ENCODE data around the gene MOB2.

Gene MOB2

DNA sequence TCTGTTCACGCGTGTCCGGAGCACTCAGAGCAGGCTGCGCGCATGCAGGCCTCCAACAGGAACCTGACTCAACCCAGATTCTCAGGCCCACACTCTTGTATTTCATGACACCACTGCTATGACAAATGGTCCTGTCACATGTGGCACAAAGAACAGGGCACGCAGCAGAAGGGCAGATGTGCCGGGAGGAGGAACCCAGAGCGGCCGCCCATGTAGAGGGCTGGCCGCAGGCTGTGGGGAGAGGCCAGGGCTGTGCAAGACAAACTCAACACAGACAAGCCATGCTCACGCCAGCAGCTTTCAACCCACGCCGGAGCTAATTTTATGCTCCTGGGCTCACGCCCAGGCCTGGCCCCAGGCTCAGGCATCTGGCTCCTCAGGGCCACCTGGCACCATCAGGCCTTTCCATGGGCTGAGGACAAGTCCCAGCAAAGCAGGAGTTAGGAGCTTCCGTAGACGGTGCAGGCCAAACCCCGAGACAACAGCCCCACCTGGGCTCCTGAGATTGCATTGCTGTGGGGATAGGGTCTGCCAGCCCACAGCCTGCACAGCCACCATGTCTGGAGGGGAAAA, 45.5 kb upstream of the MOB2 start:
- TF ChIP-seq NFRKB (IDR thresholded peaks at IDR 0.05) (no peak), SUZ12 (IDR thresholded peaks at IDR 0.05) (no peak), L3MBTL2 (conservative IDR thresholded peaks at IDR 0.05) (no peak), SP1 (IDR thresholded peaks at IDR 0.05) (no peak), FOXM1 (IDR thresholded peaks at IDR 0.05; ENCODE audit: borderline replicate concordance) (no peak), CTBP1 (IDR thresholded peaks at IDR 0.05; ENCODE audit: borderline replicate concordance) (no peak), HDGF (IDR thresholded peaks at IDR 0.05; ENCODE audit: borderline replicate concordance) (no peak), BHLHE40 (IDR thresholded peaks at IDR 0.05; ENCODE audit: borderline replicate concordance) (no peak), ELF4 (IDR thresholded peaks at IDR 0.05) (no peak), TARDBP (IDR thresholded peaks at IDR 0.05) (no peak), FOXA1 (IDR thresholded peaks at IDR 0.05) (no peak), ARNT (IDR thresholded peaks at IDR 0.05) (no peak), LEF1 (IDR thresholded peaks at IDR 0.05; ENCODE audit: borderline replicate concordance) (no peak), FOXK2 (IDR thresholded peaks at IDR 0.05) (no peak)
- TF ChIP-seq, protein P1, sequence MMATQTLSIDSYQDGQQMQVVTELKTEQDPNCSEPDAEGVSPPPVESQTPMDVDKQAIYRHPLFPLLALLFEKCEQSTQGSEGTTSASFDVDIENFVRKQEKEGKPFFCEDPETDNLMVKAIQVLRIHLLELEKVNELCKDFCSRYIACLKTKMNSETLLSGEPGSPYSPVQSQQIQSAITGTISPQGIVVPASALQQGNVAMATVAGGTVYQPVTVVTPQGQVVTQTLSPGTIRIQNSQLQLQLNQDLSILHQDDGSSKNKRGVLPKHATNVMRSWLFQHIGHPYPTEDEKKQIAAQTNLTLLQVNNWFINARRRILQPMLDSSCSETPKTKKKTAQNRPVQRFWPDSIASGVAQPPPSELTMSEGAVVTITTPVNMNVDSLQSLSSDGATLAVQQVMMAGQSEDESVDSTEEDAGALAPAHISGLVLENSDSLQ (IDR thresholded peaks at IDR 0.05): no peak
- ChIA-PET POLR2A (no interaction called here), CTCF (no interaction called here)
- DNase-seq (ENCODE audit: extremely low spot score): no peak

DNA sequence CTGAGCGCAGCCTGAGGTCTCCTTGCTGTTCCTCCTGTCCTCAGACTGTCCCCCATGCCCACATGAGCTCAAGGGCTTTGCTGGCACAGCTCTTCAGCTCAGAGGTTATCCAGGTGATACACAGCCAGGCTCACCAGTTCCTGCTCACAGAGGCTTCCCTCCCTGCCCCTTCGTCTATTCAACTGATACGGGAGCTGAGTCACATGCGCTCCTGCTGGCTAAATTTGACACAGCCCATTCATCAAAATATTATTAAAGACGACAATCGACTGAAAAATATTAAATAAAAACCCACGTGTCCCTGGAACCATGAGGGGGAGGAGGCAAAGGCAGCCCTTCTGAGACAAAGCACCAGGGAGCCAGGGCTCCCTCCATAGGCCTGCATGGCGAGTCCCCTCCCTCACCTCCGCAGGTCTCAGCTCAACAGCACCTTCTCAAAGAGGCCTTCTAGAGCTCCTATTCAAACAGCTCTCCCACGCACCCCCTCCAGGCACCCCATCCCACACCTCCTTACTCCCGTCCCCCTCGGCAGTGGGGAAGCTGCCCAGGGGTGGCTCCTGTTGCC, 45.0 kb upstream of the MOB2 start:
- ChIA-PET CTCF (no interaction called here), POLR2A (no interaction called here)
- TF ChIP-seq ARNT (IDR thresholded peaks at IDR 0.05) (no peak), SP1 (IDR thresholded peaks at IDR 0.05) (no peak), LEF1 (IDR thresholded peaks at IDR 0.05; ENCODE audit: borderline replicate concordance) (no peak), NFRKB (IDR thresholded peaks at IDR 0.05) (no peak), FOXK2 (IDR thresholded peaks at IDR 0.05) (no peak), CTBP1 (IDR thresholded peaks at IDR 0.05; ENCODE audit: borderline replicate concordance) (no peak), FOXM1 (IDR thresholded peaks at IDR 0.05; ENCODE audit: borderline replicate concordance) (no peak), ELF4 (IDR thresholded peaks at IDR 0.05) (no peak), BHLHE40 (IDR thresholded peaks at IDR 0.05; ENCODE audit: borderline replicate concordance) (no peak), ZNF384 (IDR thresholded peaks at IDR 0.05) (no peak), L3MBTL2 (conservative IDR thresholded peaks at IDR 0.05) (no peak), HDGF (IDR thresholded peaks at IDR 0.05; ENCODE audit: borderline replicate concordance) (no peak)
- TF ChIP-seq, protein P1 (IDR thresholded peaks at IDR 0.05): no peak
- no peak for DNase-seq (ENCODE audit: extremely low spot score)

DNA sequence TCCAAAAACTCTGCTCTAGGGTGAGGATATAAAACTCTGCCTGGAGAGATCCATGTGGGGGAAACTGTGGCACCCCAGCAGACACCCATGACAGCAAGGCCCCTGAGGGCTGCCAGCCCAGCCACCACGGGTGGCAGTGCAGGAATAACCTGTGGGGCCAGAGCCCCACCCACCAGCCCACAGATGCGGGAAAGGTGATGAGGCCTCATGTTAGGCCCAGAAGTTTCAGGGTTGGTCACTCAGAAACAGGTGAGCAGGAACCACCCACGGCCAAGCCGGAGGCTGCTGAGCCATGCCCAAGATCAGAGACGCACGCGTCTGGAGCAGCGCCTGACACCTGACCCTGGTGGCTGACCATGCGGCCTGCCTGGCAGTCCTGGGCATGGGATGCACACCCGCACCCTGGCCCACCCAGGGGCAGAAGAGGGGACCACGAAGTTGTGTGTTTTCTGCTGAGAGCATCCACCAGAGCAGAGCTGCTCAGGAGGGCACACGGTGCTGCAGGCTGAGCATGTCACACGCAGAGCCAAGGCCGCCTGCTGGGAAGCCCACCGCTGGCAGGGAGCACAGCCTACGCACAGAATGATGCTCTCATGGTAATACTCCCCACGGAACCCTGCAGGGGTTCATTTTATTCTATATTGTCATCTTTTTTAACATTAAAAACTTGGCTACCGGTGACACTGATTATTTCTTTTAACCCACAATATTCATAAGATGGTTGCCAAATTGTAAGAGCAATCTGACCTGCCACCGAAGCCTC, 44.3 kb upstream of the MOB2 start:
- ChIA-PET POLR2A (no interaction called here), CTCF (no interaction called here)
- no peak for DNase-seq (ENCODE audit: extremely low spot score)
- no peak for TF ChIP-seq L3MBTL2 (conservative IDR thresholded peaks at IDR 0.05)
- TF ChIP-seq, protein P1 (IDR thresholded peaks at IDR 0.05): no peak
- no peak for TF ChIP-seq CTBP1 (IDR thresholded peaks at IDR 0.05; ENCODE audit: borderline replicate concordance)
- TF ChIP-seq BHLHE40 (IDR thresholded peaks at IDR 0.05; ENCODE audit: borderline replicate concordance): no peak
- TF ChIP-seq LEF1 (IDR thresholded peaks at IDR 0.05; ENCODE audit: borderline replicate concordance): no peak
- TF ChIP-seq NFRKB (IDR thresholded peaks at IDR 0.05): no peak
- TF ChIP-seq SP1 (IDR thresholded peaks at IDR 0.05): no peak
- TF ChIP-seq FOXA1 (IDR thresholded peaks at IDR 0.05): no peak
- no peak for TF ChIP-seq TARDBP (IDR thresholded peaks at IDR 0.05)

DNA sequence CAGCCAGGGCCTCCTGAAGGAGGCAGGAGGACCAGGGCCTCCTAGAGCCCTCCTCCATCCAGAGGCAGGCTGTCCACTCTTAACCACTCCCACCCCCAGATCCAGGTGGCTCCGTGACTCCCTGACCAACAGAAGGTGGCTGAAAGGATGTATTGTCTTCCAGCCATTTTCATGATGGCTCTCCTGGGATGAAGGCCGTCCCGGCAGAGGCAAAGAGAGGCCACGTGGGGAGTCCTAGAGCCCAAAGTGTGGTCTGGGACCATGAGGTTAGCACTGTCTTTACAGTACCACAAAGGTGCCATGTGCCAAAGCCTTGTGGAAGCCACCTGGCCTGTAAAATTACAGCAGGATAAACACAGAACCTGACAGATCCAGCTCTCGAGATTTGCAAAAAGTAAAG, 43.2 kb upstream of the MOB2 start:
- TF ChIP-seq SUZ12 (IDR thresholded peaks at IDR 0.05) (no peak), SP1 (IDR thresholded peaks at IDR 0.05) (no peak), FOXM1 (IDR thresholded peaks at IDR 0.05; ENCODE audit: borderline replicate concordance) (no peak), FOXK2 (IDR thresholded peaks at IDR 0.05) (no peak), TARDBP (IDR thresholded peaks at IDR 0.05) (no peak), L3MBTL2 (conservative IDR thresholded peaks at IDR 0.05) (no peak), ELF4 (IDR thresholded peaks at IDR 0.05) (no peak), HDGF (IDR thresholded peaks at IDR 0.05; ENCODE audit: borderline replicate concordance) (no peak), LEF1 (IDR thresholded peaks at IDR 0.05; ENCODE audit: borderline replicate concordance) (no peak), CTBP1 (IDR thresholded peaks at IDR 0.05; ENCODE audit: borderline replicate concordance) (no peak), NFRKB (IDR thresholded peaks at IDR 0.05) (no peak), FOXA1 (IDR thresholded peaks at IDR 0.05) (no peak)
- TF ChIP-seq, protein P1 (IDR thresholded peaks at IDR 0.05): no peak
- DNase-seq (ENCODE audit: extremely low spot score): no peak

DNA sequence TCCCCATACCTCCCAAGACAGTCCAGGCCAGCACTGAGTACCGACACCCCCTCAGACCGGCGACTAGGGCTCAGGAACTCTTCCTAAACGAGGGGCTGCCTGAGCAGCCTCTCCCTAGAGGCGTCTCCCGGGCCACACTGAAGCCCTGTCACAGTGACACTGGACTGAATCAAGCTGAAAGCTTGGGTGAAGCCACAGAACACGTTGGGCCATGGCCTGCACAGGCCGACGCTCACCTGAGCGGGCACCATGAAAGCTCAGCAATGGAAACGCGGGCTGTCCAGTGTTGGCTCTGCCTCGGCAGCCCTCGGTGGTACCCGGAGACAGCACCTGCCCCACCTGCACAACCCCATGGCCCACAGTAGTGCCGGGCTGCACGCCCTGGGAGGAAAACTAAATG, 42.7 kb upstream of the MOB2 start:
- POLR2A ChIA-PET: no interaction called here
- no peak for TF ChIP-seq NFRKB (IDR thresholded peaks at IDR 0.05)
- no peak for TF ChIP-seq FOXM1 (IDR thresholded peaks at IDR 0.05; ENCODE audit: borderline replicate concordance)
- no peak for TF ChIP-seq SP1 (IDR thresholded peaks at IDR 0.05)
- TF ChIP-seq SUZ12 (IDR thresholded peaks at IDR 0.05): no peak
- TF ChIP-seq BHLHE40 (IDR thresholded peaks at IDR 0.05; ENCODE audit: borderline replicate concordance): no peak
- no peak for TF ChIP-seq ARNT (IDR thresholded peaks at IDR 0.05)
- no peak for TF ChIP-seq ZNF384 (IDR thresholded peaks at IDR 0.05)
- TF ChIP-seq LEF1 (IDR thresholded peaks at IDR 0.05; ENCODE audit: borderline replicate concordance): no peak
- no peak for TF ChIP-seq CTBP1 (IDR thresholded peaks at IDR 0.05; ENCODE audit: borderline replicate concordance)
- no peak for TF ChIP-seq L3MBTL2 (conservative IDR thresholded peaks at IDR 0.05)
- TF ChIP-seq, protein P1 (IDR thresholded peaks at IDR 0.05): no peak
- no peak for TF ChIP-seq FOXA1 (IDR thresholded peaks at IDR 0.05)
- no peak for TF ChIP-seq FOXK2 (IDR thresholded peaks at IDR 0.05)
- TF ChIP-seq ELF4 (IDR thresholded peaks at IDR 0.05): no peak
- no peak for TF ChIP-seq HDGF (IDR thresholded peaks at IDR 0.05; ENCODE audit: borderline replicate concordance)
- no peak for TF ChIP-seq TARDBP (IDR thresholded peaks at IDR 0.05)
- DNase-seq (ENCODE audit: extremely low spot score): no peak
- CTCF ChIA-PET: no interaction called here

More for the DNA sequence above, 43.2 kb upstream of the MOB2 start:
- CTCF ChIA-PET: interaction anchor here (0.7 kb wide), 1 partner anchor 19 kb away, joined by 3 read pairs; no protein-coding TSS in a partner anchor
- POLR2A ChIA-PET: no interaction called here

Measured in HEK293T (cell line).